Stimulated activated CD4-positive, alpha-beta T cell treated with anti-CD3 and anti-CD28 coated beads, Interleukin-12 subunit alpha, Interleukin-12 subunit beta, amount 100 ng/mL, for 4 hours (primary cell): ENCODE data around the gene CACNG7.
"Not testable (repeated sequence)": the region's sequence is repeated elsewhere in the genome, so short reads cannot be mapped to it uniquely, and the experiment has no call there.

Experiments
- DNase-seq: peaks from one replicate; pipeline ENCODE4 v3.0.0-alpha.2; 2020

CACNG7 gene, protein sequence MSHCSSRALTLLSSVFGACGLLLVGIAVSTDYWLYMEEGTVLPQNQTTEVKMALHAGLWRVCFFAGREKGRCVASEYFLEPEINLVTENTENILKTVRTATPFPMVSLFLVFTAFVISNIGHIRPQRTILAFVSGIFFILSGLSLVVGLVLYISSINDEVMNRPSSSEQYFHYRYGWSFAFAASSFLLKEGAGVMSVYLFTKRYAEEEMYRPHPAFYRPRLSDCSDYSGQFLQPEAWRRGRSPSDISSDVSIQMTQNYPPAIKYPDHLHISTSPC

GRCh38 chr19:53908935-53909415, at the start of gene CACNG7:
Gene CACNG7, plus strand, starts transcription at chr19:53909278. Its CDS starts 3,554 bp downstream, at chr19:53912832.
- DNase-seq: no peak

DNA sequence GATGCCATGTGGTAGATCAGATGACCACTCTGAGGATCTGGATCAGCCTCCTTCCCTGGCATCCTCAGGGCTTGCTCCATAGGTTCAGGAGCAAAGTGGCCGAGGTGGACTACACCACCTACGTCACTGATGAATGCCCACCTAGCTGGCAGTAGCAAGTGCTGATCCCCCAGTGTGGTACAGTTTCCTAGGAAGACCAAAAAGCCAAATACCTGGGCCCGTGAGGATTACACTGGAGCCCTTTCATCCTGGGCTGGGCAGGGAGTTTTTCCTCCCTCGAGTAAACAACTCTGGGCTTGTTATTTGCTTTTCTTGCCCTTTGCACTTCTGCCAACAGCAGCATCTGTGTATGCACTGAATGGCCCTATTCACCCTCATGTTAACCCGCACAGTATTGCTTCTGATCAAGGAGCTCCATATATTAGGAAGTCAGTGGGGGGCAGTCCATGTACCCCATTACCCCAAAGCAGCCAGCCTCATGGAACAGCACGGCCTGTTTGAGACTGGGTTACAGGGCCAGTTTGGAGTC, 44.7 kb upstream of the CACNG7 start:
- DNase-seq: no peak

DNA sequence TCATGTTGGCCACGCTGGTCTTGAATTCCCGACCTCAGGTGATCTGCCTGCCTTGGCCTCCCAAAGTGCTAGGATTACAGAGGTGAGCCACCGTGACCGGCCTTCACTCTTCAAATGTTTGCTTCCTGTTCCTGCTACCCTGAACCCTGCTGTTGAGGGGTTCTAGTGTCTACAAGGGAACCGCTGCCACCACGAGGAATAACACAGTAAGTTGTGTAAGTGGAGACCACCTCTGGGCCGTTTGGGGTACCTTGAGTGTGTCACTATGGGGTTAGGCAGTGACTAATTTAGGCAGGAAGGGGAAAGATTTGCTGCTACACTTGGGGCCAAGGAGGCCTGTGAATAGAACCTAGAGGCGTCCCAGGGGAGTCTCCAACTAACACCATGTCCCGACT, 43.6 kb upstream of the CACNG7 start:
- DNase-seq: no peak

DNA sequence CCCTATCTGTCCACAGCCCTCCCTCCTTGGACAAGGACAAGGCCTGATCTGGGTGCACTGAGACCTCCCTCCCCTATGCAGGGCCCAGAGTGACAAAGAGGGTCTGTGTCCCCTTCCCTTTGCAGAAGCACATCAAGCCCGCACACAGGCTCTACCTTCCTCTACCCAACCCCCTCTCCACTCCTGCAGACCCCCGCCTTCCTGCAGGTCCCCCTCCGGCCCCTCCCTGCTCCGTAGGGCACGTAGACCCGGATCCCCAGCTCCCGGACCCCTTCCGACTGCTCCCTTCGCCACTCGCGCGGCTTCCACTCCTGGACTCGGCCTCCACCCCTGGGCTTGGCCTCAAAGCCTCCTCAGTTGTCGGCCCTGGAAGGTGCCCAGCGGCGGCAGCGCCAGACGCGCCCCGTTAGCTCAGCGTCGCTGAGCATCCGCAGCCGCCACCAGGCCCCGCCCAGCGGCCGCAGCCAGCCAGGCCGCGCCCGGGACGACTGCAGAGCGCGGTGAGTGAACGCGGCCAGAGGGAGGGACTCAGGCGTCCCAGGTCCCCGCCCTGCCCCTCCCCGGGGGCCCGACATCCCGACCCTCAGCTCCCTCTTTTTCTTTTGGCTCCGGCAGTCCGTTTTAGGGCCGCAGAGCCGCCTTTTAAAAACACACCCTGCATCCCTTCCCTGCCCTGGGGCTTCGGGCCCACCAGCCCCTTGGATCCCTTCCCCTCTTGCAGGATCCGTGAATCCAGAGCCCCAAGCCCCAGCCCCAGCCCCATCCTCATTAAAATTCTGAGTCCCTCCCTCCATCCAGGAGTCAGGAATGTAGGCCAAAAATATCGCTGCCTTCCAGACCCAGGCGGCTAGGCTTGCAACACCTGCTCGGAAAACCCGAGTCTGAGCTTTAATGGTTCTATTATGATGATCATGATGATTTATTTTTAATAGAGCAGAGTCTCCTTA, 42.9 kb upstream of the CACNG7 start:
- DNase-seq: peak; percentile 44

- DNase-seq: no peak
Measured at GRCh38 chr19:53866865-53867224, 42.2 kb upstream of the CACNG7 start.

DNA sequence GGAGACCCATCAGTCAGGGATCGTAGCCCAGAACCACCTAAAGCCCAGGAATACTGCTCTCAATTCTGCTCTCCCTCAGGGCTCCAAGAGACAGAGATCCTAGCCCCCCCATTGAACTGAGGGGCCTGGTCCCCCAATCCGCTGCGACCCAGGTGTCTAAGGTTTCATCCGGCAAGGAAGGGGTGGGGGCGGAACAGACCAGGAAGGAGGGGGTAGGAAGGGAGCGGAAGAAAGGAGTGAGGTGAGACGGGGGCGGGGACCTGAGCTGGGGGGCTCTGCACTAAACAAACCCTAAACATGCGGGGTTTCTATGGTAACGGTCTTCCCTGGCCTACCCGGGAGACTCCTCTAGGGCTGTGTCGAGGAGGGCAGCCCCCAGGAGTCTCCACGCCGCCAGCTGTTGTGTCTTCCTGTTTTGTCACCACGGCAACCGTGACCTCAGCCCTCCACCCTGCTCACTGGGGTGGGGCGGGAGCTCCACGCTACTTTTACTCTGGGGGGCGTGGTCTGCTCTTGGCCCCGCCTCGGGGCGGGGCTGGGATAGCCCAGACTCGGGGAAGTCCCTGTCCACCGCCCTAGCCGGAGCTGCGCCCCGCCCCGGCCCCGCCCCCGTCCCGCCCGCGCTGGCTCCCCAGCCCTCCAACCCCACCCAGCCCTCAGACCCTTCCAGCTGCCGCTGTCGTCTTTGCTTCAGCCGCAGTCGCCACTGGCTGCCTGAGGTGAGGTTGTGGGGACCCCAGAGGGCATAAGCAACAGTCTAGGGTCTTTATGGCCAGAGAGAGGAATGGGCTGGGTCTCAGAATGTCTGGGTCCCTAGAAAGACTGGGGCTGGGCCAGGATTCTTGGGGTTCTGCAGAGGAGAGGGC, 41.6 kb upstream of the CACNG7 start, which contains the start of gene MYADM:
Gene MYADM (plus strand): TSS at position 659 of the 866 bp plus-strand sequence. CDS start 5,647 bp downstream, outside the sequence.
- peak; percentile 97 for DNase-seq

DNA sequence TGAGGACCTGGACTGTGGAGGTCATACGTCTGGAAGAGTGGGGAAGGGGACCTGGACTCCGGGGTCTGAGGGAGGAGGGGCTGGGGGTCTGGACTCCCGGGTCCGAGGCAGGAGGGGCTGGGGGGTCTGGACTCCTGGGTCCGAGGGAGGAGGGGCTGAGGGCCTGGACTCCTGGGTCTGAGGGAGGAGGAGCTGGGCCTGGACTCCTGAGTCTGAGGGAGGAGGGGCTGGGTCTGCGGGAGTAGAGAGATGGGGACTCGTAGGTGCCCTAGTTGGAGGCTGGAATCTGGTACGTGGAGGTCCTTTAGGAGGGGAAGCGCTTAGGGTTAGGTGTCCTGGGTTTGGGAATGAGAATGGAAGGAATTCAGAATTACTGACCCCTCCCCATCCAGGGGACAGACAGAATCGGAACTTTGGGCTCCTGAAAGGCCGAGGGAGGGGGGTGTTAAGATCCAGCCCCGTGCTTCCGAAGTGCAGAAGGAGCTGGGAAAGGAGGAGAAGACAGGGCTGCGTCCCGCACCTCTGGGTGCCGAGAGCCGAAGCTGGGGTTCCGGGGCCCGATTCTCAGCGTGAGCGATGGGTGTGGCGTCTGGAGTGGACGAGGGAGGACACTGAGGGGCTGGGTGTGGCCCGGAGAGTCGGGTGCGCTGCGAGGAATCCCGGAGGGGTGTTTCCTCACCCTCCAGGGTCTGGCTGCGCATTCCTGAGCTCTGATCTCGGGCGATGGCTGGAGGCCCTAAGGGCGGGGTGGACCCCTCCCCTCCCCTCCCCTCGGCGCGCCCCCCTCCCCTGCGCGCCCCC, 40.8 kb upstream of the CACNG7 start:
- DNase-seq: no peak

DNA sequence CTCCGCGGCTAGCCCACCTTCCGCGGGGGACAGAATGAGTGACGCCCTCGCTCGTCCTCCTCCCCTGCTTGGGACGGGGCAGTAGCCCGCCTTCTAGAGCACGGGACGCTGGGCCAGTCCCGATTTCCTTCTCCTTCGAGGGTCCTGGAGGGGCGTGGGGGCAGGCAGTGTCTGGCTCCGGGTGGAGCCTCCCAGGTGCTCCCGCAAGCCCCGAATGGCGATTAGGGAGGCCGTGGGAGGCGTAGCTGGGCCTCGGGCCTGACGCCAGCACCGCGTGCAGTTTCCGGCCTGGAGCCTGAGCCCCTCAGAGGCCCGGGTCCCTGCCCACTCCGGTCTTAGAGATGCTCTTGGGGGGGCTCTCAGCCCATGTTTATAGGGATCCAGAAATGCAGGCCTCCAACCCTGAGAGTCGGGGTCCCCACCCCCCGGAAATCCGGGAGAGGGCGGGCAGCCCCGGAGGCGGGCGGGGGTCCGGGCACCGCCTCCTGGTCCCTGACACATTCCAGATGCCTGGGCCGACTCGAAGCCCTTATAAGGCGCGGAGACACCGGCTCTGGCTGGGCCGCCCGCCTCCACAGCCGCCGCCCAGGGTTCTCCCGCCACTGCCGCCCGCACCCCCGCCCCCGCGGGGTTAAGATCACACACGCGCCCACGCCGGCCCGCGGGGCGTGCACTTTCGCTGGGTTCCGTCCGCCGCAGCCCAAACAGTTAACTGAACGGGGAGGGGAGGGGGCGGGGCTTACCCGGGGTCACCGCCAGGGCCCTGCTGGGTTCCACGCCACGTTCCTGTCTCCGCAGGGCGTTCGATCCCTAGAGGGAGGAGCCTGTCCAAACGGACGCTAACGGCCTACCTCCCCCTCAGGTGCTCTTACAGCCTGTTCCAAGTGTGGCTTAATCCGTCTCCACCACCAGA, 39.9 kb upstream of the CACNG7 start:
- DNase-seq: peak; percentile 74

GRCh38 chr19:53869805-53870484, 39.1 kb upstream of the CACNG7 start:
- DNase-seq: not testable (repeated sequence)

GRCh38 chr19:53870485-53870844, 38.6 kb upstream of the CACNG7 start:
- DNase-seq: no peak

DNA sequence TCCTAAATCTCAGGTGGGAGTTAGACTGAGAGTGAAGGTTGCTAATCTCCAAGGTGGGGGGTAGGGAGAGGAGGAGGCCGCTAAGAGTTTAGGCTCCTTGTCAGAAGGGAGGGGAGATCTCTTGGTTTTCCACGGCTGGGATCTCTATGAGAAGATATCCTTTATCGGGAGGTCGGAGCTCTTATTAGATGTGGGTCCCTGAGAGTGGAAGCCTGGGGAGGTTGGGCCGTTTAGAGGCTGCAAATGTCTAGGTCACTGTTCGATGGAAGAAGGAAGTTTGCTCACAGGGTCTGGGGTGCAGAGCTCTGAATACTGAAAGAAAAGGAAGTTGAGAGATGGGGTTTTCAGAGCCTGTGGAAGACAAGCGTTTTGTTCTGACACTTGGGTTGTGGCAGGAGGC, 37.6 kb upstream of the CACNG7 start:
- no peak for DNase-seq

- no peak for DNase-seq
Measured at GRCh38 chr19:53872762-53873161, 36.3 kb upstream of the CACNG7 start.

DNA sequence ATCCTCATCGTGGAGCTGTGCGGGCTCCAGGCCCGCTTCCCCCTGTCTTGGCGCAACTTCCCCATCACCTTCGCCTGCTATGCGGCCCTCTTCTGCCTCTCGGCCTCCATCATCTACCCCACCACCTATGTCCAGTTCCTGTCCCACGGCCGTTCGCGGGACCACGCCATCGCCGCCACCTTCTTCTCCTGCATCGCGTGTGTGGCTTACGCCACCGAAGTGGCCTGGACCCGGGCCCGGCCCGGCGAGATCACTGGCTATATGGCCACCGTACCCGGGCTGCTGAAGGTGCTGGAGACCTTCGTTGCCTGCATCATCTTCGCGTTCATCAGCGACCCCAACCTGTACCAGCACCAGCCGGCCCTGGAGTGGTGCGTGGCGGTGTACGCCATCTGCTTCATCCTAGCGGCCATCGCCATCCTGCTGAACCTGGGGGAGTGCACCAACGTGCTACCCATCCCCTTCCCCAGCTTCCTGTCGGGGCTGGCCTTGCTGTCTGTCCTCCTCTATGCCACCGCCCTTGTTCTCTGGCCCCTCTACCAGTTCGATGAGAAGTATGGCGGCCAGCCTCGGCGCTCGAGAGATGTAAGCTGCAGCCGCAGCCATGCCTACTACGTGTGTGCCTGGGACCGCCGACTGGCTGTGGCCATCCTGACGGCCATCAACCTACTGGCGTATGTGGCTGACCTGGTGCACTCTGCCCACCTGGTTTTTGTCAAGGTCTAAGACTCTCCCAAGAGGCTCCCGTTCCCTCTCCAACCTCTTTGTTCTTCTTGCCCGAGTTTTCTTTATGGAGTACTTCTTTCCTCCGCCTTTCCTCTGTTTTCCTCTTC, 35.1 kb upstream of the CACNG7 start:
- no peak for DNase-seq

GRCh38 chr19:53874606-53874990, 34.5 kb upstream of the CACNG7 start:
- DNase-seq: no peak

GRCh38 chr19:53875602-53876325, 33.3 kb upstream of the CACNG7 start:
- DNase-seq: no peak

- no peak for DNase-seq
Measured at GRCh38 chr19:53876651-53877224, 32.3 kb upstream of the CACNG7 start.

DNA sequence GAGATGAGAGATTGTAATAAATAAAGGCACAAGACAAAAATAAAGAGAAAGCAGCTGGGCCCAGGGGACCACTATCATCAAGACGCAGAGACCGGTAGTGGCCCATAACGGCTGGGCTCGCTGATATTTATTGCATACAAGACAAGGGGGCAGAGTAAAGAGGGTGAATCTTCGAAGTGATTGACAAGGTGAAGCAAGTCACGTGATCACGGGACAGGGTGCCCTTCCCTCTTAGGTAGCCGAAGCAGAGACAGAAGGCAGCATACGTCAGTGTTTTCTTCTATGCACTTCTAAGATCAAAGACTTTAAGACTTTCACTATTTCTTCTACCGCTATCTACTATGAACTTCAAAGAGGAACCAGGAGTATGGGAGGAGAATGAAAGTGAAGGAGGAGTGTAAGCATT, 31.7 kb upstream of the CACNG7 start:
- no peak for DNase-seq

- no peak for DNase-seq
Measured at GRCh38 chr19:53878776-53879139, 30.3 kb upstream of the CACNG7 start.
